Measurements from ENCODE around the gene FBXO28.
"Not testable (repeated sequence)": the region's sequence is repeated elsewhere in the genome, so short reads cannot be mapped to it uniquely, and the experiment has no call there.

The FBXO28 gene

GRCh38 chr1:224113918-224114786 is at the start of gene FBXO28:
FBXO28 (plus strand) TSS chr1:224114111; CDS start chr1:224114130, 19 bp downstream.
- peak; percentile 97 for DNase-seq

DNA sequence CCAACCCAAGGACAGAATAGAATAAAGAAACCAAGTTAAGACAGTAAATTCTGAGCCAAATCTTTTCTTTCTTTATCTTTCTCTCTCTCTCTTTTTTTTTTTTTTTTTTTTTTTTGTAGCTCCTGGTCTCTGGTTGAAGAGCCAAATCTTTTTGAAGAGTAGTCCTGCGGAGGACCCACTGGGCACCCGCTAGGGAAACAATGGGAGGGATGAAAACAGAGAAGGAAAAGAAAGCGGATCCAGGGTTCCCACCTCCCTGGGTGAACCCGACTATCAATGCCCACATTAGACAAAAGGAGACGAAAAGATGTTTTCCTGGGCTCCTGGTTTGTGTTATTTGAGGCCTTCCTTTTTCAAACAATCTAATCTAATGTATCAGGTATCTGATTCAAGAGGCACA is 49.8 kb upstream of the FBXO28 start:
- DNase-seq = no peak

DNA sequence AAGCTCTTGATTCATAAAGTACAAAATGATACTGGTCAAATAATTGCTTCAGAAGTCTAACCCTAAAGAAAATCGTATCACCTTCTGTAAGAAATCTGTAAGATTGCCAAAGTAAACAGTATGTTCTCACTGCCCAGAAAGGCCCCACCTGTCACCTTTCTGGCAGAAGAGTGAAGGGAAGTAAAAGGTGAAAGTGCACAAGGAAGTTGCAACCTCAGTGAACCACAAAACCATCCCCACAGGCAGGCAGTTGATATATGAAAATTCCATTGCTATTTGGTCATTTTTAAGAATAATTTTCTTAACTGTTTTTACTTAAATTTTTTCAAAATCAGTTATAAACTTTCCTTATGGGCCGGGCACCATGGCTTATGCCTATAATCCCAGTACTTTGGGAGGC is 48.5 kb upstream of the FBXO28 start:
- no peak for DNase-seq

GRCh38 chr1:224067207-224067606 is 46.7 kb upstream of the FBXO28 start:
- DNase-seq = no peak

- DNase-seq = no peak
Observed at GRCh38 chr1:224067621-224068457, 46.1 kb upstream of the FBXO28 start.

GRCh38 chr1:224068458-224069072 is 45.3 kb upstream of the FBXO28 start:
- no peak for DNase-seq

DNA sequence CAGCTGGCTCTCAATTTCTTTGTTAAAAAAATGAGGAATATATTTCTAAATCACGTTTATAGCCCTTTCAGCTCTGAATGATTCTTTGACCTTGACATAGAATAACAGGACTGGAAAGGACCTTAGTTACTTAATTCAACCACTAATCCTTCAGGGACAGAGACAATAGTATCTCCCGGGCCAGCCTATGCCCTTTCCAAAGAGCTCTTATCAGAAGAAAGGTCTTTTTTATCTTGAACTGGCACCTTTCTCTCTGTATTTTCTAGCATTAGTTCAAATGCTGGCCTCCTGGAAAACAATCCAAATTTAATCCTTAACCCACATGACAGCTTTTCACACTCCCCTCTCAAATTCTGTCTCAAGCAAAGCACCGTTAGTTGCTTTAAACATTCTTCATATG is 44.8 kb upstream of the FBXO28 start:
- DNase-seq = no peak

DNA sequence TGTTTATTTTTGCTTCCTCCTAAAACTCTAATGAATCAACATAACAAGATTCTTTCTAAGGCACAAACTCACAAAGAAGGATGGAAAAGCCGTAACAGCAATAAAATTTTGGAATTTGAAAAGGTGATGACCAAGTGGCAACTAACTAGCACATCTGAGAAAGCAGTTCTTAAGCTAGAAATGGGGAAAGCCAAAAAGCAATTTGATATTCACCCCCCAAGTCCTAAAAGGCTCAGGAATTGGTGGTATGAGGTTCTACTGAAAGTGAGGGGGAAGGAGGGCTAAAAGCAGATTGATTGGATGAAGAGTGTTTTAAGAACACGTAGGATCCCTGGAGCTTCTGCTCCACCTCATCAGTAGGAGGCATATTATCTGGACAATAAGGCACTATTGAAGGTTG is 43.4 kb upstream of the FBXO28 start:
- no peak for DNase-seq

- no peak for DNase-seq
Observed at GRCh38 chr1:224076407-224076806, 37.5 kb upstream of the FBXO28 start.

DNA sequence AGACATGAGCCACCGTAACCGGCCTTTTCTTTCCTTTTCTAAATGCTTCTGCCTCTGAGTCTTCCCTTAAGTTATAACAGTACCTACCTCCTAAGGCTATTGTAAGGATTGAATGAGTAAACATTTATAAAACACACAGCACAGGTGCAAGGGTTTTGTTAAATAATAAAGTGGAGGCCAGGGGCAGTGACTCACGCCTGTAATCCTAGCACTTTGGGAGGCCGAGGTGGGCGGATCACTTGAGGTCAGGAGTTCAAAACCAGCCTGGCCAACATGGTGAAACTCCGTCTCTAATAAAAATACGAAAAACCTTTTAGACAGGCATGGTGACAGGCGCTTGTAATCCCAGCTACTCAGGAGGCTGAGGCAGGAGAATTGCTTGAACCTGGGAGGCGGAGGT is 34.3 kb upstream of the FBXO28 start:
- not testable (repeated sequence) for DNase-seq

DNA sequence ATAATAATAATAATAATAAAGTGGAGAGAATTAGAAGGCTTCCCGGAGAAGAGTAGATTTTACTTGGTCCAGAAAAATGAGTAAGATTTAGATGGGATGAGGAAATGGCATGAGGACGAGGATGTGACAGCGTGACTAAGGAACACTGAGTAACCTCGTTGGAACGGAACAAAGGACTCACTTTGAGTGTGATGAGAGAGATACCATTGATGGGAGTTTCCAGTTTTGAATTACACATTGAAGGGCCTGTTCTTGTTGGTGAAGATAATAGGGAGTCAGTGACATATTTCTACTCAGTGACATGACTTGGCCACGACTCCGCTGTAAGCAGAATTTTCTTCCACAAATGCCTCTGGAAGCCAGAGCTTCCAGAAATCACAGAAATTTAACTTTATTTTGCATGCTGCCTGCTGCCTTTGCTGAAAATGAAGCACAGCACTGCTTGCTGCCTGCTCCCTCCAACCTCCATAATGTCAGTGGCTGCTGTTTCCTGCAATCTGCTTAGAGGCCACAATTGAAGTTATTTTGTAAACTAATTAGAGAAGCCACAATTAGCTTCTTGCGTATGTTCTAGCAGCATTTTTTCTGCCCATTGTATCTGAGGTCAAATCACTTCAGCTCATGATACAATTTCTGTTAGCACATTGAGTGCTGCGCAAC is 33.7 kb upstream of the FBXO28 start:
- DNase-seq = no peak

DNA sequence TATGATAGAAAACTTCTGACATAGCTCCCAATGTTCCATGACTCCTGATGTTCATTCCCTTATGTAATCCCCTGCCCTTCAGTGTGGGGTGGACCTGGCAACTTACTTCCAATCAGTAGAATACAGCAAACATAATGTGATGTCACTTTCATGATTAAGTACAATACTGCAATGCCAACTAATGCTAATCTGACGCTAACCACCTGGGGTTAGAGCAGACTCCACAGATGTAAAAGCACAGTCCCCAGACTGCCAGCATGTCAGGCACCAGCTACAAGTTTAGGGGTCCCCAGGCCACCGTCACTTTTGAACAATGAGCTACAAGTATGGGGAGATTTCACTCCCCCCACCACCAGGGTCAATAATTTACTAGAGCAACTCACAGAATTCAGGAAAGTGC is 32.3 kb upstream of the FBXO28 start:
- no peak for DNase-seq

- DNase-seq = no peak
Observed at GRCh38 chr1:224082146-224082545, 31.8 kb upstream of the FBXO28 start.

DNA sequence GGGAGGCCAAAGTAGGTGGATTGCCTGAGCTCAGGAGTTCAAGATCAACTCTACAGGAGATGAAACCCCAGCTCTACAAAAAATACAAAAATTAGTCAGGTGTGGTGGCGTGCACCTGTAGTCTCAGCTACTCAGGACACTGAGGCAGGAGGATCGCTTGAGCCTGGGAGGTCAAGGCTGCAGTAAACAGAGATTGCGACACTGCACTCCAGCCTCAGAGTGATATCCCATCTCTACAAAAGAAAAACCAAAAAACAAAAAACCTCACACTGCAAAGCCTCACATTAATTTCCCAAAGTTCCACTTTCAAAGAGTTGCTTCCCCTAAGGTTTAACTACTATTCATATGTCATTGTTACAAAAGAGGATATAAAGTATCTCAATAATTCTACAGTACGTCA is 29.0 kb upstream of the FBXO28 start:
- DNase-seq = no peak

GRCh38 chr1:224085421-224086108 is 28.3 kb upstream of the FBXO28 start:
- no peak for DNase-seq

- no peak for DNase-seq
Observed at GRCh38 chr1:224087286-224087794, 26.6 kb upstream of the FBXO28 start.

GRCh38 chr1:224089583-224089982 is 24.3 kb upstream of the FBXO28 start:
- DNase-seq = no peak

DNA sequence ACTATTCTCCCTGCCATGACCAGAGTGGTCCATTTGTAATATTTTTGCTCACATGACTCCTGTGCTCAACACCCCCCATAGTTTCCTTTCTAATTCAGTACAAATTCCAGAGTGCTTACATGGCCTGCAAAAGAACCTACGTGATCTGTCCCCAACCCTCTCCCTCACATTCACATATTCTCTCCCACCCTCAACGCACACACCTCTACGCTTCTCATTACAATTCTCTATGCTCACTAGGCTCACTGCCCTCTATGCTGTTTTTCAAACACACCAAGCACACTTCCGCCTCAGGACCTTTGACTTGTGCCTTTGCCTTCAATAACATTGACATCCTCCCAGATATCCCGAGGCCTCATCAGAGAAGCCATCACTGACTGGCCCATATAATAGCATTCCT is 23.8 kb upstream of the FBXO28 start:
- no peak for DNase-seq

GRCh38 chr1:224092111-224092510 is 21.8 kb upstream of the FBXO28 start:
- DNase-seq = no peak

GRCh38 chr1:224092601-224093000 is 21.3 kb upstream of the FBXO28 start:
- DNase-seq = no peak

- DNase-seq = no peak
Observed at GRCh38 chr1:224095339-224095738, 18.6 kb upstream of the FBXO28 start.

DNA sequence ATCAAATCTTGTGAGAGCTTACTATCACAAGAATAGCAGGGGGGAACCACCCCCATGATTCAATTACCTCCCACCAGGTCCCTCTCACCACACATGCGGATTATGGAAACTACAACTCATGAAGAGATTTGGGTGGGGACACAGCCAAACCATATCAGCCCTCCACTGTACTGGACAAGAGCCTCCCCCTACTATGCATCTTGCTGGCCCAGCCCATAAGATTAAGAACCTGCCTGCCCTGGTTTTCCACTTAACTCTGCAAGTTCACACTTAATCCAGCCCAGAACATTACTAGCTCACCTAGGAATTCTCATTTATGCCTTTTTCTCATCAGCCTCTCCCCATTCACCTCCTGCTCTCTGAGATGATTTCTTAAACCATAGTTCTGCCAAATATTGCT is 18.0 kb upstream of the FBXO28 start:
- DNase-seq = no peak

Data from femur (tissue), 1 donor.